Muscle layer of colon (tissue), 2 donors: Measurements from ENCODE around the gene DPYD.

Source experiments
- H3K27ac ChIP-seq: one replicate; pipeline ENCODE4 v1.7.0; 2013; ENCODE audit warnings: low read depth, mild to moderate bottlenecking, low read length, moderate library complexity
- H3K27me3 ChIP-seq, 2 donors: one replicate each; pipeline ENCODE4 v1.7.0; 2013; ENCODE audit warnings: low read length in 2 of 2, mild to moderate bottlenecking in 2 of 2; ENCODE audit not compliant: insufficient read depth in 2 of 2, control insufficient read depth in 1 of 2
- H3K36me3 ChIP-seq: one replicate; pipeline ENCODE4 v1.7.0; 2013; ENCODE audit warnings: mild to moderate bottlenecking, low read length; ENCODE audit not compliant: insufficient read depth
- H3K4me1 ChIP-seq: one replicate; pipeline ENCODE4 v1.7.0; 2013; ENCODE audit warnings: mild to moderate bottlenecking, low read length; ENCODE audit not compliant: insufficient read depth
- H3K4me3 ChIP-seq, 2 donors: one replicate each; pipeline ENCODE4 v1.7.0; 2013; ENCODE audit warnings: low read length in 2 of 2, low read depth in 1 of 2, mild to moderate bottlenecking in 1 of 2, moderate library complexity in 1 of 2
- H3K9ac ChIP-seq: one replicate; pipeline ENCODE4 v1.7.0; 2013; ENCODE audit warnings: low read length
- H3K9me3 ChIP-seq: one replicate; pipeline ENCODE4 v1.7.0; 2013; ENCODE audit warnings: mild to moderate bottlenecking, low read length
- donor health status: abdominal sarcoma.
- donor health status: Adenocarcinoma of cecum.

The DPYD gene

DNA sequence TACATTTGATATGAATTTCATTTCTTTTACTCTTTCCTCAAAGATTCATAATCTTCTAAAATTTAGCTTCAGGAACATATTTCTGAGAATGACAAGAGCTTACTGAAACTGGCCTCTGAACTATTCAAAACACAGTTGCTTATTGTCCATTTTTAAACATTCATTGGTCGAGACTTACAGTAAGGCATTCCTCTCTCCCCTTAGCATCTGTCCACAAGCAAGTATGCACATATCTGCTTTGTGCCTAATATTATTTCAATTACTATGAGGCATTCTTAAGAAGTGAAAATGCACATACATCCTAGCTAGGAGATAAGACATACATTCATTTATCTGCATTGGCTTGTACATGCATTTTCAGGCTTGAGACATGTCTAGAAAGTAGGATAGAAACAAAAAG, 710.5 kb downstream of the DPYD start:
- H3K4me1 ChIP-seq, result no peaks in the 10 kb centered on the region
- H3K9ac ChIP-seq, result no peak overlapping the region
- H3K4me3 ChIP-seq, result no peak overlapping the region
- H3K9me3 ChIP-seq, result no peaks in the 10 kb centered on the region
- H3K36me3 ChIP-seq, result no peaks in the 10 kb centered on the region
- no peaks in the 10 kb centered on the region for H3K27me3 ChIP-seq
- no peak overlapping the region for H3K27ac ChIP-seq

DNA sequence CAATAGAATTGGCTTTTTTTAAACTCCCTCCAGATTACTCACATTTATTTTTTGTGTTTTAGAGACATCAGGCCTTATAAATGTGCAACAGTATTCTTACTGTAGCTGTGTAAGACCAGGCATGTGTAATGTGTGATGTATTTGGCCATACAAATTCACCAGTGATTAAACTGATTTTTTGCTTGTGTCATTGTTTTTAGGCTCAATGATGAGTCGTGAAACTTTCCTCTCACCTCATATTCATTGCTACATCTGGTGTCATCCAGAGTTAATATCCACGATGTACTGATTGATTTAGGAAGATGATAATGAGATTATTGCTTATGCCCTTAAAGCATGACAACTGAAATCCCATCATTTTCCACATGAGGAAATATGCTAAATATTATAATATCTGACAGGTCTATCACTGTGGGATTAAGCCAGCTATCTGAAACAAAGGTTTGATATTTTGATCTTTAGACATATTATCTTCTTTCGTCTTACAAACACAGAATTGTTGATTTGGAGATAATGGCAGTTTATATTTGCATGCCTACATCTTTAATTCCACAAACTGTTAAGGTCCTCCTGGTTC, 711.4 kb downstream of the DPYD start:
- H3K4me1 ChIP-seq, result peaks cover 3% of the 10 kb centered on the region
- no peaks in the 10 kb centered on the region for H3K36me3 ChIP-seq
- H3K4me3 ChIP-seq, result no peak overlapping the region
- H3K27me3 ChIP-seq, result no peaks in the 10 kb centered on the region
- H3K27ac ChIP-seq, result no peak overlapping the region
- H3K9me3 ChIP-seq, result no peaks in the 10 kb centered on the region
- H3K9ac ChIP-seq, result no peak overlapping the region

DNA sequence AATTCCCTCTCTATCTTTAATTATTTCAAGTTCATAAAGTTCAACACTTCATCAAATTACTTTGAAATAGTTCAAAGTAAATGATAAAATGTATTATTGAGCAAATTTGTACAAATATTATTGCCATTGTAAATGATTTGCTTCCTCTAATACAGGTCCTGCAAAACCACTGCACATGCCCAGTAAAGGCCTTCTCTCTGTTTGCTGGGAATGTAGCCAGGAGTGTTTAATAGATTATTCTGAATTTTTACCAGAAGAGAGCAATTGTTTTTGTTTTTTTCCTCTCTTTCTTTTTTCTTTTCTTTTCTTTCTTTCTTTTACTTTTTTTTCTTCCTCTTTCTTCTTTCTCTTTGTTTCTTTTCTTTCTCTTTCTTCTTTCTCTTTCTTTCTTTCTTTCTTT, 713.0 kb downstream of the DPYD start:
- H3K9me3 ChIP-seq, result no peaks in the 10 kb centered on the region
- H3K27me3 ChIP-seq, result no peaks in the 10 kb centered on the region
- no peak overlapping the region for H3K9ac ChIP-seq
- H3K4me1 ChIP-seq, result peaks cover 11% of the 10 kb centered on the region
- H3K4me3 ChIP-seq, result no peak overlapping the region
- no peak overlapping the region for H3K27ac ChIP-seq
- H3K36me3 ChIP-seq, result no peaks in the 10 kb centered on the region

DNA sequence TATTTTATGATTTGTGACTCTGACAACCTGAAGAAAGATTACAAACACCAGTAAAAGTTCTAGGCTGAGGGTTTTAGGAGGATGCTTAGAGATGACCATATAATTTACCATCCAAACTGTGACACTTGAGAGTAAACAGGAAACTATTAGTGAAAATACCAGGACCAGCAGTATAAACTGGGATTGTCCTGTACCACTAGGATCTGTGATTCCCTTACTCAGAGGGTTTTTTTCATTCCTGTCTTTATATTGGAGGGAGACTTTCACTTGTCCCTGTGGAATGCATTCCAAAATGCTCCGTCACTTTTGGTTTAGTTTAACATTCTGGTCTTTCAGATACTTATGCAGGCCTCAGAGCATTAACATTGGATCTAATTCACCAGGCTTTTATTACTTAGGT, 716.4 kb downstream of the DPYD start:
- Histone ChIP-seq H3K4me3 (no peak overlapping the region), H3K4me1 (peaks cover 11% of the 10 kb centered on the region), H3K9me3 (no peaks in the 10 kb centered on the region), H3K27me3 (no peaks in the 10 kb centered on the region), H3K36me3 (no peaks in the 10 kb centered on the region), H3K9ac (no peak overlapping the region), H3K27ac (no peak overlapping the region)

DNA sequence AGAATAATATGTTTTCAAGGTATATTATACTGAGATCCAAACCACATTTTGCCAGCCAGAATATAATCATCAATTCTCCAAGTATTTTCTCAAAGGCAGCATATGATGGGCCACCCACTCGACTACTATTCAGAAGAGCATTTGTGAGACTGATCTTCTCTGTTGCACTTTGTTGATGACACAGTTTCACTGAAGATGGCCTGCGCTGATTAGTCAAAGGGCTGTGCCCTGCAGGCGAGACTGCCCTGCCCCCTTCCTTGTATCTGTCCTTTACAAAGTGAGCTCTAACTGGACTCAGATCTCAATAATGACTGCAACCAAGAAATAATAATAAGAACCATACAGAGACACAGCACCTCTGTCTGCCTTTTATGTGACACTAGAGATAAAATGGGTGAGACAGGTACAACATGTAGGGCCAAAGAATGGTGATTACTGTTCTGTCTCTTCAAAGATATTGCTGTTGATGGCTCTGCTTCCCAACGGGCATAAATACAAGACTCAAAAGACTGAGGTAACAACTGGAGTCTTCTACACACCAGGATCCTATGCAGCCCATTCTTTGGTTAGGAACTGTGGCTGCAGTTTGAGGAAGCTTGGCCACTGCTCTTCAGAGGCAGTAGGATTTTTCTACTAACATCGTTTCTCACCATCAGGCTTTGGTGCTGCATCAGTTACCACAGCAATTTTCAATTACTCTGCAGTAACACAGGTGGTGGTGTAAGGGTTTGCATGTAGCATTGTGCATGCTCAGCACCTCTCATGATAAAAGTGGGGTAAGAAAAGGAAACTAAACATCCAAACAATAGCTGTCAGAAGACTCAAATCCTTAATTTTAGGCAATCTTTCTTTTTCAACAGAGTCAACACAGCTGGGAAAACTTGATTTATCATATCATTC, 718.1 kb downstream of the DPYD start:
- Histone ChIP-seq H3K4me3 (no peak overlapping the region), H3K9me3 (no peaks in the 10 kb centered on the region), H3K27ac (no peak overlapping the region), H3K9ac (no peak overlapping the region), H3K27me3 (no peaks in the 10 kb centered on the region), H3K36me3 (no peaks in the 10 kb centered on the region), H3K4me1 (peaks cover 11% of the 10 kb centered on the region)

DNA sequence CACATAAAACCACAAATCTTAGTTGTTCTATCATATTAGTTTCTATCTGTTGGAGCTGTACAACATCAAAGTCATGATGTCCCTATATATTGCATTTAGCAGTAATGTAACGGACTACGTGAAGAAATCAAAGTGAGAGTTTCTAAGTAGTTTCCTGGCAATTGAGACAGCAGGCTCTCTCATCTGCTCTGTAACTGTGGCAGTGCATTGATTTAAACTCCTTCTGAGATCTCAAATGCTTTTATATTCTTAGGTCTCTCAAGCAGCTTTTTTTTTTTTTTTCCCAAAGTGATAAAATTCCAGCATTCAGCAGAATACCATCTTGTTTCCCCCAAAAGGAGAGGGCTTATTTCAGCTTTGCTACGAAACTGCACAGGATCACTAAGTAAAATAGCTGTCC, 719.2 kb downstream of the DPYD start:
- H3K27ac ChIP-seq, result no peak overlapping the region
- peaks cover 11% of the 10 kb centered on the region for H3K4me1 ChIP-seq
- H3K9me3 ChIP-seq, result no peaks in the 10 kb centered on the region
- H3K36me3 ChIP-seq, result no peaks in the 10 kb centered on the region
- H3K27me3 ChIP-seq, result no peaks in the 10 kb centered on the region
- H3K9ac ChIP-seq, result no peak overlapping the region
- H3K4me3 ChIP-seq, result no peak overlapping the region

DNA sequence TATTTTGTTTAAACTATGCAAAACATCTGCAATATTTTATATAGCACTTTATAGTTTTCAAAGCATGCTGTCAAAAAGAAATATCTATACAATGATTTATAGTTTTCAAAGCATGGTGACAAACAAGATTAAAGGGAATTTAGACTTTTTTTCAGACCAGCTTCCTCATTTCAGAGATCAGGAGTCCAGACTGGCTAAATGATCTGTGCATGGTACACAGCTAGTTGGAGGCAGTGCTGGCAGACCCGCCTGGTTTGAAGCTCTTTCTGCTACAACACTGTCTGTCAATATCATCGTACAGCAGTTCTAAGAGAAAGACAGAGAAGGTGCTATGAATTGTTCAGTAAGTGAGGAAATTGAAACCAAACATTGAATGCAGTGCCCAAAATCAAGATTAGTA, 720.2 kb downstream of the DPYD start:
- H3K27me3 ChIP-seq, result no peaks in the 10 kb centered on the region
- H3K36me3 ChIP-seq, result no peaks in the 10 kb centered on the region
- H3K27ac ChIP-seq, result no peak overlapping the region
- H3K4me1 ChIP-seq, result peaks cover 11% of the 10 kb centered on the region
- no peak overlapping the region for H3K9ac ChIP-seq
- H3K4me3 ChIP-seq, result no peak overlapping the region
- no peaks in the 10 kb centered on the region for H3K9me3 ChIP-seq

DNA sequence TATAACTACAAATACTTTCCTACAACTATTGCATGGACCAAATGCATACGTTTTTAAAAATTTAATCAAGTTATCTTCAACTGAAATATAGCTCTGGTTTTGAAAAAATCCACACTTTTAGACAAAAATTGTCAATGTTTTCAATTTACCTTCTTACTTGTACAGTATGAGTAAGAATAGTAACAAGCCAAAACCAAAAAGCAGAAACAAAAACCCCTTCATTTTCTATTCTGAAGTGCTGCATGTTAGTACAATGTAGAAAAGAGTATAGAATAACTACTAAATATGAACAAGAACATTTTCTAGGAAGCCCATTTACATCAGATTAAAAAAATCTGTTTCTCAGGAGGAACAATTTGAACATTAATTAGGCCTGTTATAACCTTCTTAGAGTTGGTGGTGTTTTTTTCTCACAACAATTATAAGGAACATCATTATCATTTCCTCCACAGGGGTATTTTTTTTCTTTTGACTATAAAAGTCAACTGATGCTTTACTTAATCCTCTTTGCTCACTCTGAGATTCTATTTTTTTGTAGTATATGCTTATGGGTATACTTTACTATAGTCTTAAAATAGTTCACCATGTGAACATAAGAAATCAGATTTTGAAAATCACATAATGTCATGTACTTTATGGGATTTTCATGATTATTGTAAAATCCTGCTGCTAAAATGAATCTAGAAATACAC, 723.9 kb downstream of the DPYD start:
- Histone ChIP-seq H3K4me1 (no peaks in the 10 kb centered on the region), H3K9ac (no peak overlapping the region), H3K9me3 (no peaks in the 10 kb centered on the region), H3K27me3 (no peaks in the 10 kb centered on the region), H3K4me3 (no peak overlapping the region), H3K27ac (no peak overlapping the region), H3K36me3 (no peaks in the 10 kb centered on the region)

DNA sequence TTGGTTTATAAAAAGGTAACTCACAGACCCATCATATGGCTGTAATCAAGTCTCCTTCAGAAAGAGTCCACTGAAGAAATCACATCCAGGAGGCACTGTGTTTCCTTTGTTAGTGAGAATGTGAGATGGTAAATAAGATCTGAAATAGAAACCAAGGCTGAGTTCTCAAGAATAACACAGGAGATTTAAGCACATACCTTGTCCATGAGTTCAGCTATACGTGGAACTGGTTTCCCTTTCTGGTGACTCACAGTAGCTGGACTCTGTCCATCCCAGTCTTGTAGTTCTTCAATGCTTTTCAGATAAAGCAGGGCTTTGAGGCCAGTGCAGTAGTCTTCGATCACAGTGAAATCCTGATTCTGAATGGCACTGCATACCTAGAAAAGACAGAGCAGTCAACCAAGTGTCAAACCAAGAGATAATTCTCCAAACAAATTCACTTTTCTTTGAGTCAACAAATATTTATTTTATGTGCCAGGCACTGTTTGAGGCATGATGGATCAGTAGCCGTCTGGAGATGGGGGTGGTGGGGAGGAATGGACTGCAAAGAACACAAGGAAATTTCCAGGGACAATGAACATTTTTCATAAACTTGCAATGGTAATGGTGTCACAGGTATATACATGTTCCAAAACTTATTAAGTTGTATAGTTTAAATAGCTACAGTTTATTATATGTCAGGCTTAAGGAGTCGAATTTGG, 727.8 kb downstream of the DPYD start:
- no peak overlapping the region for H3K27ac ChIP-seq
- no peak overlapping the region for H3K4me3 ChIP-seq
- H3K36me3 ChIP-seq, result no peaks in the 10 kb centered on the region
- H3K9ac ChIP-seq, result no peak overlapping the region
- no peaks in the 10 kb centered on the region for H3K4me1 ChIP-seq
- no peaks in the 10 kb centered on the region for H3K9me3 ChIP-seq
- no peaks in the 10 kb centered on the region for H3K27me3 ChIP-seq

DNA sequence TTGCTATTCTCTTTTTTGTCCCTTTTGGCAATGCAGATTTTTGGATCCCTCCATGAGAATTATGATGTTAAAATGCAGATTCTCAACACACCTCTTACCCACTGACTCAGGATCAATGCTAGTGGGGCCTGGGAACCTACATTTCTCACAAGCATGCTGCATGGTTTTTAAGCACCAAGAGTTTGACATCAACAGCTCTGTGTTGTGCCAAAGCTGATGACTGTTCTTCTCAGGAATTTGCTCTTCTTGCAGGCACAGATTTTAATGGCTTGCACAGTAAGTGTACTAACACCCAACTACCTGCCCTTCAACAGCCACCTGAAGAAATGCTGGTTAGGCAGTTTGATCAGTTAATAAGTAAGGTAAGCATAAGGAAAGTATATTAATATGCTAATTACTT, 730.5 kb downstream of the DPYD start:
- H3K27me3 ChIP-seq, result no peaks in the 10 kb centered on the region
- H3K9me3 ChIP-seq, result no peaks in the 10 kb centered on the region
- no peak overlapping the region for H3K27ac ChIP-seq
- no peak overlapping the region for H3K4me3 ChIP-seq
- no peak overlapping the region for H3K9ac ChIP-seq
- no peaks in the 10 kb centered on the region for H3K36me3 ChIP-seq
- no peaks in the 10 kb centered on the region for H3K4me1 ChIP-seq

DNA sequence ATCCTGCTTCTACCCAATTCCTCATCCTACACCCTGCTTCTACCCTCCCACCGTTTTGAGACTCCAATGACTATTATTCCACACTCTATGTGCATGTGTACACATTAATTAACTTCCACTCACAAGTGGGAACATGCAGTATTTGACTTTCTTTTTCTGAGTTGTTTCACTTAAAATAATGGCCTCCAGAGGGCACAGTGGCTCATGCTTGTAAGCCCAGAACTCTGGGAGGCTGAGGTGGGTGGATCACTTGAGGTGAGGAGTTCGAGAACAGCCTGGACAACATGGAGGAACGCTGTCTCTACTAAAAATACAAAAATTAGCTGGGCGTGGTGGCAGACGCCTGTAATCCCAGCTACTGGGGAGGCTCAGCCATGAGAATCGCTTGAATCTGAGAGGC, 734.5 kb downstream of the DPYD start:
- Histone ChIP-seq H3K4me3 (no peak overlapping the region), H3K4me1 (no peaks in the 10 kb centered on the region), H3K9ac (no peak overlapping the region), H3K27ac (no peak overlapping the region), H3K27me3 (no peaks in the 10 kb centered on the region), H3K36me3 (no peaks in the 10 kb centered on the region), H3K9me3 (no peaks in the 10 kb centered on the region)
